ENCODE data around the gene VCL. TPM values are rescaled to one million over a fixed set of nuclear protein-coding genes. Genes with fewer than 3 reads are reported as not detected.

The VCL gene
- polyA plus RNA-seq, 1 donor from 2014 or later, result 11.2 TPM

- TF ChIP-seq CTCF (IDR thresholded peaks at IDR 0.05; ENCODE audit: poor library complexity, severe bottlenecking) (no peak), SMC3 (conservative IDR thresholded peaks at IDR 0.05; ENCODE audit: poor library complexity) (no peak), EP300 (conservative IDR thresholded peaks at IDR 0.05; ENCODE audit: poor library complexity, severe bottlenecking) (no peak)
These were observed 106.6 kb downstream of the VCL start (continued) for GRCh38 chr10:74104480-74104879.

DNA sequence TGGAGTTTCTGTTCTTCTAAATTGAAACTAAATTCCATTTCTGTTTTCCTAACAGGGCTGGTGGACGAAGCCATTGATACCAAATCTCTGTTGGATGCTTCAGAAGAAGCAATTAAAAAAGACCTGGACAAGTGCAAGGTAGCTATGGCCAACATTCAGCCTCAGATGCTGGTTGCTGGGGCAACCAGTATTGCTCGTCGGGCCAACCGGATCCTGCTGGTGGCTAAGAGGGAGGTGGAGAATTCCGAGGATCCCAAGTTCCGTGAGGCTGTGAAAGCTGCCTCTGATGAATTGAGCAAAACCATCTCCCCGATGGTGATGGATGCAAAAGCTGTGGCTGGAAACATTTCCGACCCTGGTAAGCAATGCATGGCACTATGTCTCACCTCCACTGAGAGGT is 107.1 kb downstream of the VCL start:
- H3F3A ChIP-seq (ENCODE audit: insufficient read depth, low read length, poor library complexity, severe bottlenecking), result no peaks in the 10 kb centered on the region
- no peaks in the 10 kb centered on the region for H3K79me2 ChIP-seq (replicated peaks; ENCODE audit: insufficient read depth, low read length)
- no peak overlapping the region for H3K4me3 ChIP-seq (ENCODE audit: low read length)
- no peak overlapping the region for H3K9ac ChIP-seq (ENCODE audit: low read length)
- H4K20me1 ChIP-seq (ENCODE audit: insufficient read depth), result no peaks in the 10 kb centered on the region
- H2AFZ ChIP-seq (ENCODE audit: low read depth, low read length), result no peak overlapping the region
- no peak for TF ChIP-seq CTCF (IDR thresholded peaks at IDR 0.05; ENCODE audit: poor library complexity, severe bottlenecking)
- TF ChIP-seq TAF1 (IDR thresholded peaks at IDR 0.05; ENCODE audit: low read depth), result no peak
- TF ChIP-seq RAD21 (conservative IDR thresholded peaks at IDR 0.05), result no peak
- TF ChIP-seq SMC3 (conservative IDR thresholded peaks at IDR 0.05; ENCODE audit: poor library complexity), result no peak
- TF ChIP-seq REST (IDR thresholded peaks at IDR 0.05; ENCODE audit: borderline replicate concordance), result no peak
- TF ChIP-seq EP300 (conservative IDR thresholded peaks at IDR 0.05; ENCODE audit: poor library complexity, severe bottlenecking), result no peak
- no peak for TF ChIP-seq MXI1 (conservative IDR thresholded peaks at IDR 0.05; ENCODE audit: poor library complexity, severe bottlenecking)
- TF ChIP-seq EZH2 (IDR thresholded peaks at IDR 0.05; ENCODE audit: borderline replicate concordance, insufficient read depth, low read length, poor library complexity, severe bottlenecking), result no peak
- TF ChIP-seq POLR2AphosphoS5 (IDR thresholded peaks at IDR 0.05), result no peak
- H3K36me3 ChIP-seq (ENCODE audit: insufficient read depth, low read length), result no peaks in the 10 kb centered on the region
- H3K27me3 ChIP-seq (ENCODE audit: insufficient read depth, low read depth, low read length), result no peaks in the 10 kb centered on the region
- no peaks in the 10 kb centered on the region for H3K9me2 ChIP-seq (ENCODE audit: insufficient read depth, low read length)
- no peak overlapping the region for H3K4me2 ChIP-seq (ENCODE audit: low read length)
- no peak overlapping the region for H3K27ac ChIP-seq (ENCODE audit: low read length)
- H3K9me3 ChIP-seq (ENCODE audit: low read length), result no peaks in the 10 kb centered on the region

GRCh38 chr10:74107391-74107790 is 109.5 kb downstream of the VCL start:
- Histone ChIP-seq H3K9me2 (ENCODE audit: insufficient read depth, low read length) (no peaks in the 10 kb centered on the region), H3K36me3 (ENCODE audit: insufficient read depth, low read length) (no peaks in the 10 kb centered on the region), H3K9ac (ENCODE audit: low read length) (no peak overlapping the region), H3K27ac (ENCODE audit: low read length) (no peak overlapping the region), H3K4me3 (ENCODE audit: low read length) (no peak overlapping the region), H3K4me2 (ENCODE audit: low read length) (no peak overlapping the region), H3K79me2 (replicated peaks; ENCODE audit: insufficient read depth, low read length) (no peaks in the 10 kb centered on the region), H2AFZ (ENCODE audit: low read depth, low read length) (no peak overlapping the region), H4K20me1 (ENCODE audit: insufficient read depth) (no peaks in the 10 kb centered on the region), H3K27me3 (ENCODE audit: insufficient read depth, low read depth, low read length) (no peaks in the 10 kb centered on the region), H3F3A (ENCODE audit: insufficient read depth, low read length, poor library complexity, severe bottlenecking) (no peaks in the 10 kb centered on the region), H3K9me3 (ENCODE audit: low read length) (no peaks in the 10 kb centered on the region)
- TF ChIP-seq SMC3 (conservative IDR thresholded peaks at IDR 0.05; ENCODE audit: poor library complexity) (no peak), REST (IDR thresholded peaks at IDR 0.05; ENCODE audit: borderline replicate concordance) (no peak), EZH2 (IDR thresholded peaks at IDR 0.05; ENCODE audit: borderline replicate concordance, insufficient read depth, low read length, poor library complexity, severe bottlenecking) (no peak)
